ENCODE data around the gene STX7. TPM values are rescaled to one million over a fixed set of nuclear protein-coding genes. Genes with fewer than 3 reads are reported as not detected.

The STX7 gene
- total and polyA plus RNA-seq, 2 donors (not counting 3 experiments of a cell fraction or from before 2014, with no cell fraction given): 13.4 to 45.5 TPM

- ChIA-PET CTCF (interaction anchor here (1.5 kb wide), 1 partner anchor 14 kb away, joined by 3 read pairs; no protein-coding TSS in a partner anchor), POLR2A (no interaction called here)
- BruUV-seq (replicated peaks): no TSS peak
- no peak overlapping the region for H3K27ac ChIP-seq (ENCODE audit: insufficient read depth, low read depth, low read length)
- no peak overlapping the region for H3K4me3 ChIP-seq (replicated peaks in 1 of 3; ENCODE audit: insufficient read depth in 1 of 3, low read depth in 1 of 3, low read length in 3 of 3)
- no peaks in the 10 kb centered on the region for H3K27me3 ChIP-seq (ENCODE audit: control insufficient read depth in 2 of 2, insufficient read depth in 2 of 2, low read length in 2 of 2)
- TF ChIP-seq POLR2AphosphoS5 (IDR thresholded peaks at IDR 0.05; ENCODE audit: insufficient read depth, low read depth, low read length): no peak
- TF ChIP-seq GATA2 (IDR thresholded peaks at IDR 0.05; ENCODE audit: insufficient read depth, insufficient read length, low read depth, low read length): no peak
- no peak for TF ChIP-seq POLR2A (IDR thresholded peaks at IDR 0.05; ENCODE audit: low read depth, low read length)
- TF ChIP-seq JUN (IDR thresholded peaks at IDR 0.05; ENCODE audit: borderline replicate concordance, insufficient read depth, insufficient read length, low read depth): no peak
- no peak for TF ChIP-seq MAX (IDR thresholded peaks at IDR 0.05; ENCODE audit: insufficient read depth, insufficient read length)
- peaks cover 50% of the 10 kb centered on the region for H3K79me2 ChIP-seq (ENCODE audit: control insufficient read depth, insufficient read depth, low read length)
- H3K9ac ChIP-seq (replicated peaks; ENCODE audit: extremely low read depth, insufficient read depth, low read length): no peak overlapping the region
- no peak overlapping the region for H3K4me2 ChIP-seq (ENCODE audit: insufficient read depth, low read length)
- H4K20me1 ChIP-seq (replicated peaks; ENCODE audit: control insufficient read depth, extremely low read depth, insufficient read depth, low read length): peaks cover under 1% of the 10 kb centered on the region
- no peak overlapping the region for H2AFZ ChIP-seq (ENCODE audit: low read depth, low read length)
- H3K36me3 ChIP-seq (ENCODE audit: control insufficient read depth in 2 of 2, extremely low read depth in 1 of 2, insufficient read depth in 2 of 2, low read length in 2 of 2): peaks cover 7 to 10% of the 10 kb centered on the region in 2 experiments
- DNase-seq (ENCODE audit: low read depth, low spot score) (no peak), FAIRE-seq (no peak)
- dilution Hi-C loops (cut with MboI; ENCODE audit: extremely low pct_ligation_motif_present, low sequenced_read_pairs): no loop called here
- peaks cover under 1% of the 10 kb centered on the region for H3K4me1 ChIP-seq (ENCODE audit: control insufficient read depth, extremely low read depth, insufficient read depth, low read length)
- no peaks in the 10 kb centered on the region for H3K9me3 ChIP-seq (replicated peaks; ENCODE audit: control insufficient read depth, insufficient read depth, low read length)
- intact Hi-C loops (cut with micrococcal nuclease): no loop called here
- no peaks in the 10 kb centered on the region for H3K9me1 ChIP-seq (replicated peaks; ENCODE audit: control insufficient read depth, extremely low read depth, insufficient read depth, low read length)
These were observed 14.3 kb downstream of the STX7 start for GRCh38 chr6:132498638-132499037.

DNA sequence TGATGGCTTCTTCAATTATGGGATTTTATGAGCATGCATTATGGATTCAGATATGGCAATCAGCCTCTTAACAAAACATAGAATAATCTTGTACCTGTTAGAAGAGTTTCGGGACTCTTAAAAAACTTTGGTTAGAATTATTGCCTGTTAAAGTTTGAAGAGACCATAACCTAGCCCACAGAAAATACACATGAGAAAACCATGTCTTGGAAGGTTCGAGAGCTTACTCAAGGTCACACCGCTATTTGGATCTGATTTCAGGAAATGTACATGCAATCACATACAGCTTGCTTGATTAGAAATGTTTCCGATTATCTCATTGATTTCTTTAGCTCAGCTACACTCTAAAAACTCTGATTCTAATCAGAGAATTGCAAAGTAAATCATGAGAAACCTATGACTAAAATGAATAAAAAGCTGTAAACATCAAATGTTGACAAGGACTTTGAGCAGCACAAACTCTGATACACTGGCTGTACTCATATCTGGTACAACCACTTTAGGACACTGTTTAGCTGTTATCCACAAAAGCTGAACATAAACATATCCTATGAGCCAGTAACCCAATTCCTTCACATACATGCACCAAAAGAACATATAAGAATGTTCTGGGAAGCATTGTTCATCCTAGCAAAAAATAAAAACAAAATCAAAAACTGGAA, 16.3 kb downstream of the STX7 start:
- no peak overlapping the region for H3K27ac ChIP-seq (ENCODE audit: insufficient read depth, low read depth, low read length)
- no peak overlapping the region for H2AFZ ChIP-seq (ENCODE audit: low read depth, low read length)
- FAIRE-seq (peak; percentile 66), DNase-seq (ENCODE audit: low read depth, low spot score) (no peak)
- H3K4me1 ChIP-seq (ENCODE audit: control insufficient read depth, extremely low read depth, insufficient read depth, low read length): no peaks in the 10 kb centered on the region
- no peaks in the 10 kb centered on the region for H3K9me3 ChIP-seq (replicated peaks; ENCODE audit: control insufficient read depth, insufficient read depth, low read length)
- no peak overlapping the region for H3K4me3 ChIP-seq (replicated peaks in 1 of 3; ENCODE audit: insufficient read depth in 1 of 3, low read depth in 1 of 3, low read length in 3 of 3)
- no peaks in the 10 kb centered on the region for H3K9me1 ChIP-seq (replicated peaks; ENCODE audit: control insufficient read depth, extremely low read depth, insufficient read depth, low read length)
- ChIA-PET POLR2A (no interaction called here), CTCF (interaction anchor here (0.7 to 4.4 kb wide), 7 partner anchors 10 to 801 kb away, joined by 3 to 26 read pairs (median 4); no protein-coding TSS in a partner anchor)
- no TSS peak for BruUV-seq (replicated peaks)
- H4K20me1 ChIP-seq (replicated peaks; ENCODE audit: control insufficient read depth, extremely low read depth, insufficient read depth, low read length): peaks cover 3% of the 10 kb centered on the region
- no peak for TF ChIP-seq CTCF (IDR thresholded peaks at IDR 0.05; ENCODE audit: extremely low read depth in 1 of 2, insufficient read depth in 1 of 2, low read depth in 1 of 2, low read length in 2 of 2)
- TF ChIP-seq FOS (IDR thresholded peaks at IDR 0.05; ENCODE audit: borderline replicate concordance, insufficient read depth, low read length): no peak
- no peak for TF ChIP-seq JUN (IDR thresholded peaks at IDR 0.05; ENCODE audit: borderline replicate concordance, insufficient read depth, insufficient read length, low read depth)
- TF ChIP-seq MYC (IDR thresholded peaks at IDR 0.05; ENCODE audit: low read depth, low read length): no peak
- no peak for TF ChIP-seq POLR2AphosphoS5 (IDR thresholded peaks at IDR 0.05; ENCODE audit: insufficient read depth, low read depth, low read length)
- no peak for TF ChIP-seq GATA2 (IDR thresholded peaks at IDR 0.05; ENCODE audit: insufficient read depth, insufficient read length, low read depth, low read length)
- no peak for TF ChIP-seq EZH2 (IDR thresholded peaks at IDR 0.05; ENCODE audit: borderline replicate concordance, low read depth, low read length, severe bottlenecking)
- no peak for TF ChIP-seq MAX (IDR thresholded peaks at IDR 0.05; ENCODE audit: insufficient read depth, insufficient read length)
- TF ChIP-seq POLR2A (IDR thresholded peaks at IDR 0.05; ENCODE audit: low read depth, low read length): no peak
- no peak overlapping the region for H3K4me2 ChIP-seq (ENCODE audit: insufficient read depth, low read length)
- intact Hi-C loops (cut with micrococcal nuclease): no loop called here
- dilution Hi-C loops (cut with MboI; ENCODE audit: extremely low pct_ligation_motif_present, low sequenced_read_pairs): no loop called here
- H3K79me2 ChIP-seq (ENCODE audit: control insufficient read depth, insufficient read depth, low read length): peaks cover 56% of the 10 kb centered on the region
- no peaks in the 10 kb centered on the region for H3K27me3 ChIP-seq (ENCODE audit: control insufficient read depth in 2 of 2, insufficient read depth in 2 of 2, low read length in 2 of 2)
- peaks cover 4 to 6% of the 10 kb centered on the region in 2 experiments for H3K36me3 ChIP-seq (ENCODE audit: control insufficient read depth in 2 of 2, extremely low read depth in 1 of 2, insufficient read depth in 2 of 2, low read length in 2 of 2)
- H3K9ac ChIP-seq (replicated peaks; ENCODE audit: extremely low read depth, insufficient read depth, low read length): no peak overlapping the region

Measured in endothelial cell of umbilical vein (primary cell).